C4-2B (cell line): ENCODE results near the gene HOXA6.

ENCODE experiments used
- CTCF ChIP-seq: fragments of 450-650 bp; conservative IDR thresholded peaks from 2 replicates; pipeline ENCODE4 v1.5.1; 2017; ENCODE audit warnings: mild to moderate bottlenecking
- ZFX ChIP-seq: fragments of 450-650 bp; IDR thresholded peaks from 2 replicates; pipeline ENCODE4 v1.6.1; 2017

DNA sequence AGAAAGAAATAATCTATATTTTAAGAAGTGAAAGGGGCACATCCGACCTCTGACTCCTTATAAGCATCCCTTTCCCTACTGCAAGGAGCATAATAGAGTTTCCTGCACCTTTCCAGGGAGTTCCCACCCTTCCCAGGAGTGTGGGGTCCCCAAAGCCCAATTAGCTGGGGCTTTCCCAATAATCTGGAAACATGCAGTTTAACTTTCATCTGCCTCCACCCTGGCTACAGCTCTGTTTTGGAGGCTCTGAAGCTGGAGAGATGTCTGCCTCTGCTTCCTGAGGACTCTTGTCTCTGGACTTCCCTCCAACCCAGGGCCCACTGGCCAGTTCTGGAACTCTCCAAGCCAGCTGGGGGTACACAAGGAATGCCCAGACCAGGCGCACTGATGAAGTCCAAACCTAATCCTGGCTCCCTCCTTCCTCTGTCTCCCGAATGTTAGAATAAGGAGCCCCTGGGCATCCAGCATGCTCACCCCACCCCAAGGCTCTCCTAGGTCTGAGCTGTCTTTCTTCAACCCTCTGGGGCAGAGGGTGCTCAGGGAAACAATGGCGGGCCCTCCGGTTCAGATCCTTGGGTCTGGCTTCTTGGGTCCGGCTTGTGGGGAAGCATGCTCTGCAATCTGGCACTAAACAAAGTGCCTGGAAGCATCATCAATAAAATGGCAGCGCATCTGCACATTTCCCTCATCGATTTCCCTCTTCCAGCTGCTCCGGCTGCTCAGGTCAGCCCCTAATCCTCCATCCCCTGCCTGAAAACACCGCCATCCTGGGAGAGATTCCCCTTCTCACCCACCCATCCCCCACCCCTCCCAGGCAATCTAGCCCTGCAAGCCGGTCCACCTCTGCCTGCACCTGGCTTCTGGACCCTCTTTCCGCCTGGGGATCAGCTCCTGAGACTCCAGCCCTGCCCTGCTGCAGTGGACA, 30.4 kb downstream of the HOXA6 start:
- no peak for TF ChIP-seq CTCF
- TF ChIP-seq ZFX: no peak
